NCI-H2227 (cell line): ENCODE measurements around the gene ZNF598.

ENCODE experiments used
- DNase-seq: peaks from one replicate; lab custom pipeline; 2025; ENCODE audit not compliant: unreplicated experiment; lab: John Stamatoyannopoulos, UW

The ZNF598 gene

DNA sequence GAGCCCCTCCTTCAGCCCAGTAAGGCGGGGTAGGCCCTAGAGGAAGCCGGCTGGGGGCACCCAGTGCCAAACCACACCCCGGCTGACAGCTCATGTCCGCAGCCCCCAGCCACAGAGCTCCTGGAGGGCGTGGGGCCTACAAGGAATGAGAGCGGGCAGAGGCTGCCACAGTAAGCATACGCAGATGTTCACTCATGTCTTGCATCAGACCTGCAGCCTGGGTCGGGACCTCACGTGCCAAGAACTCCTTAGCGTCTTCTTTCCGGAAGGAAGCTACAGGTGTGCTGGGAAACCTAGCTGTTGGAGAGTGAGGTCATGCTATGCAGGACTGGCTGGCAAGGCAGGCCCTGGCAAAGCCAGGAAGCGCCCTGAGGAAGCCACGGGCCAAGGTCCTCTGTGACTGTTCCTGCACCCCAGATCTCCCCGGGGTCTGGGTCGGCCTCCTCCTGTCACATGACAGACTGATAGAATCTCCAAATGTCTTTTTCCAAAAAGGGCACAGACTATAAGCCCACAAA, 1.6 kb downstream of the ZNF598 start:
- no peak for DNase-seq

DNA sequence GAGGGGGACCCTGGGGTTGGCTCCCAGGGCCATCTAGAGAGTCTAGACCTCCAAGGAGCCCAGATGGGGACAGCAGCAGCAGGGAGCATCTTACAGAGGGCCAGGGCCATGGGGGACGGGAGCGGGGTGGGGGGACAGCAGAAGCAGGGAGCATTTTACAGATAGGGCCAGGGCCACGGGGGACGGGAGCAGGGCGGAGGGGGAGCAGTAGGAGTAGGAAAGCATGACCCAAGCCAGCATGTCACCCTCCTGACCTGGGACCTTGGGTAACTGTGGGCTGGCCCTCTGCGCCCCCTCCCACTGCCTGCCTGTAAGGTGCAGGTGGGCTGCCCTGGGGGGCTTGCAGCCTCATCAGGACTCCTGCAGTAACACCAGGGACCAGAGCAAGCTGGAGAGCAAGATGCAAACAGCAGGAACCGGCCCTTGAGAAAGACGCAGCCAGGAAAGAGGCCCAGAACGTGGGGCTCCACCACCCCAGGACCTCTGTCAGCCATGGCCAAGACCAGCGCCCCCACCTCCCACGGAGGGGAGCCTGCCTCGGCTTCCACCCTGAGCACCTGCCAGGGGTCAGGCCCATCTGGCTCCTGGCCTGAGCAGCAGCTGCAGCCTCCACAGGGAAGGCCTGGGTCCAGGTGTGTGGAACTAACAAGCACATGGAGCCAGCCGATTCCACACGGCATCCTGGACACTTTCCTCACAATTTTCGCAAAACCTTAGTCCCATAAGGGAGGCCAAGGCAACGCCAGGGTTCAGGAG, 2.4 kb downstream of the ZNF598 start:
- DNase-seq = no peak

DNA sequence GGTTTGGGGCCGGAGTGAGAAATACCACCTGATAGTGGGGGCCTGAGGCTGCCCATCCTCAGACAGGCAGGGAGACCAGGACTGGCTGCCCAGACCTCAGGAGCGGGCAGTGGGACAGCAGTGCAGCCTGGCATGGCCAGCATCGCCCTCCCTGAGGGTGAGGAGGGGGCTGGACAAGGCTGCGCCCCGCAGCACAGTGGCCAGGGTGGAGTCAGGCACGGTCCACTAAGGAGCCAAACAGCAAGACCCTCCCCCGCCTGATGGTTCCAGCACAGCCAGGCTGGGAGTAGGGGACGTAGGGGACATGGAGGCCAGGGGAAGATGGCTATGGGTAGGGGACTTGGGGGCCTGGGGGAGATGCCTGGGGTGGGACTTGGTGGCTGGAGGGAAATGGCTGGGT, 3.3 kb downstream of the ZNF598 start:
- no peak for DNase-seq

DNA sequence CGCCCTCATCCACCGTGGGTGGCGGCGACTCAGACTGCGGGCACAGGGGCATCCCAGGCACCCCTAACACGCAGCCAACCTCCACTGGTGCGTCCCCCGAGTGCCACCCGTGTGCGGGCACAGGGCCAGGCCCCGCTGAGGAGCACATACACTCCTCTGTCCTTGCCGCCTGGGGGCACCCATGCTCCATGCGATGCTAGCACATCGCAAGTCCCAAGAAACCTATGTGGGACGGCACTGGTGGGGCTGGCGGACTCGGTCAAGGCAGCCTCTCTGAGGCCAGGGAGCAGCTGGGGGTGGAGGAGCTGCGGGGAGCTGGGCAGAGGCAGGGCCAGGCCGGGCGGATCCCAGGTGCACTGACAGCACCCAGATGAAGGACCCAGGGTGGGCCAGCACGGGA, 4.0 kb downstream of the ZNF598 start:
- no peak for DNase-seq

DNA sequence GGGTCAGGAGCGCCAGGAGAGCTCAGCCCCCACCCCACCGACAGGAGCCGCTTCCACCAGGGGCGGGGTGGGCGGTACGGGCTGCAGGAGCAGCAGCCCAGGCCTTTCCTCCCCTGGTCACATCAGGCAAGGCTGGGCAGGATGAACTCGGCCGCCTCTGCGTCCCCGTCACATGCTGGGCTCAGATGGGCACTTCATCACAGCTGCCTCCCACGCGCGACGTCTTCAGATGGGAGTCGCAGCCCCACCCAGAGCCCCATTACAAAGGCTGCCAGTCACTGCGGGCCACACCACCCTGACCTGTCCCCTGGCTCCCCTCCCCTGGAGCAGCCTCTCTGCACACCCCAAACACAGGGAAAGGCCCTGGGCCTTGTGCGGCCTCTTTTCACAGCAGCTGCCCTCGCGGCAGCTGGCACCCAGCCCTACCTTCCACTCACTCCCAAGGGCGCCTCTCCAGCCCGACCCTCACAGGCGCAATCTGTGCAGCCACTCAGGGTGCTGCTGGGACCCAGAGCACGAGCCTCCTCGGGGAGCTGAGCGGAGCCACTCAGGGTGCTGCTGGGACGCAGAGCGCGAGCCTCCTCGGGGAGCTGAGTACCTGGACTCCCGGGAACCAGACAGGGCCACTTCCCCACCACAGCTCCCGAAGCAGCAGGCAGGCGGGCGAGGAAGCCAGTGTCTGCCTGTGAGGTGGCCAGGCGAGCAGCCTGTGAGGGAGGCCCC, 4.7 kb downstream of the ZNF598 start:
- DNase-seq = peak; percentile 44

DNA sequence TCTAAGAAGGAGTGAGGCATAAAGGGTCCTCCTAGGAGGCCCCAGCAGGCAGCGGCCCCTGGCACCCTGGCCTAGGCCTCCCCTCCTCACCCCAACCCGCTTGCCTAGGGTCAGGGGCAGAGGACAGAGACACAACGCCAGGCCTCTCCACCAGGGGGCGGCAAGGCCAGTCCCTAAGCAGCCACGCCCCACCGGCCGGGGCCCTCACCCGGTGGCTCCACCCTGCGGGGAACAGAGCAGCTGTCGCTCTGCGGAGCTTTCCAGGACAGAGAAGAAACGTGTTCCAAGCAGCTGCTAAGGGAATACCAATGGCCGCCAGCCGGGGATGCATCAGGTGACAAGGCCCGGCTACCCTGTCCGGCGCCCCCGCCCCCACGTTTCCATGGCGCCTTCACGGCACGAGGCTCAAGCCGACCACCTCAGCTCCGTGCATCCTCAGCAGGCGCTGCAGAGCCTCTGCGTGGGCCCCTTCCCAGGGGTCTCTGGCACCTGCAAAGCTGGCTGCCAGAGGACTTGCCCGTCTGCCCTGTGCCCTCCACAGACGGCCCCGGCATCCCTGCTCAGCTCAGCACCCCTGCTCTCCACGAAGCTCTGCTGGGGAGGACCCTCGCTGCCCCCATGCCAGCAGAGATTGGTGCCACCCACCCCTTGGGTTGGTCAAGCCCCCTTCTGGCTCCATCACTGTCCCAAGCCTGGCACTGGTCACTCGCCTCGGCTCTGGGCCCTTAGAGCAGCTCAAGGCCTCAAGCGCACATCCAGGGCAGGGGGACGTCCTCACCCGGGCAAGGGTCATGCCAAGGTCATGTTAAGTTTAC, 5.6 kb downstream of the ZNF598 start:
- peak; percentile 95 for DNase-seq

DNA sequence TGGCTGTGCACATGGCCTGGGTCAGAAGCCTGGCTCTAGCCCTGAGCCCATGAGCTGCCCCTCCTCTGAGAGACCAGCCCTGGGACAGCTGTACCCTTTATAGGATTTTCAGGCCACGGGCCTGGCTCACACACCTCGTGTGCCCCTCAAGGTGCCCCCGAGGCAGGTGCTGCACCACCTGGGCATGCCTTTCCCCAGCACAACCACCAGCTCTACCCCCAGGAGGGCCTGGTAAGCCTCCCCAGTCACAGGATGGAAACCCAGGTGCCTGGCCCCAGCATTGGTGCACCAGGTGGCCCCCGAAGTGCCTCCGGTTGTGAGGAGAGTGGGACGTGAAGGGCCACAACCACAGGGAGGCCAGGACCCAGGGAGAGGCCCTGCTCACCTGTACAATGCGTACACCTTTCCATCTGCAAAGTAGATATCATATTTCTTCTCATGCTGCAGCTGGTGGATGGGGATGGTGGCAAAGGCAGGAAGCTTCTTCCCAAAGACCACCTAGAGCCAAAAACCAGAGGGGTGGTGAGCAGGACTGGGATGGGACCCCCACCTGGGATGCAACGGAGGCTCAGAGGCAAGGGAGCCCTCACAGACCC, 6.3 kb downstream of the ZNF598 start:
- no peak for DNase-seq

DNA sequence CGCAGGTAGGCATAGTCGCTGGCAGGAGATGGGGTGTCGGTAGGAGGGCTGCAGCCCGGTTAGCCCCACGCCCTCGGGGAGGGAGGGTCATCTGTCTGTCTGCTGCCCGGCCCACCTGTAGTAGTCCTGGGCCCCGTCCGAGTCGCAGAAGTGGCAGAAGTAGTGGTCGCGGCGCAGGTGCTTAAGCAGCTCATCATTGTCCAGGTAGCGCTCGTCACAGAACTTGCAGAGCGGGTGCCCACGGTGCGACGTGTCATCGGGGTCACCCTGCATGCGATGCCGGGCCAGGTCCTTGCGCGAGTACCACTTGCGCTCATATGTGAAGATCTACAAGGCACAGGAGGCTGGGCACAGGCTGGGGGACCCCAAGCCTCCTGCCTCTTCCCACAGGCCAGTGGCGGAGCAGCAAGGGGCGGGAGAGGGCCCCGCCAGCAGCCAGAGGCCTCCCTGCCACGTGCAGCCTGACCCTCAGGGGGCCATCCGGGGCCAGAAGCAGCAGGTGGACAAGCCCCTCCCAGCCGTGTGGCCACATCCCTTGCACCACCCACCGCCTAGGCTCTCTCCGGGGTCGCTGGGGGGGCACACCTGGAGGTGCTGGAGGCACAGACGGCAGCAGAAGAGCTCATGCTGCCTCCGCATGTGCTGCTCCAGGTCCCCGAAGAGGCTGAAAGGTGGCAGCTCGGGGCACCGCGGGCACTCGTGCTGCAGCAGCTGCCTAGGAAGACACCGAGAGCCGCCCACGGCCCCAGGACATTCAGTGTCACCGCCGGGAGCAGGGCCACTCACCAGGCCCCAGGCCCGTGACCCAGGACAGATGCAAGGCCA, 7.0 kb downstream of the ZNF598 start:
- no peak for DNase-seq

DNA sequence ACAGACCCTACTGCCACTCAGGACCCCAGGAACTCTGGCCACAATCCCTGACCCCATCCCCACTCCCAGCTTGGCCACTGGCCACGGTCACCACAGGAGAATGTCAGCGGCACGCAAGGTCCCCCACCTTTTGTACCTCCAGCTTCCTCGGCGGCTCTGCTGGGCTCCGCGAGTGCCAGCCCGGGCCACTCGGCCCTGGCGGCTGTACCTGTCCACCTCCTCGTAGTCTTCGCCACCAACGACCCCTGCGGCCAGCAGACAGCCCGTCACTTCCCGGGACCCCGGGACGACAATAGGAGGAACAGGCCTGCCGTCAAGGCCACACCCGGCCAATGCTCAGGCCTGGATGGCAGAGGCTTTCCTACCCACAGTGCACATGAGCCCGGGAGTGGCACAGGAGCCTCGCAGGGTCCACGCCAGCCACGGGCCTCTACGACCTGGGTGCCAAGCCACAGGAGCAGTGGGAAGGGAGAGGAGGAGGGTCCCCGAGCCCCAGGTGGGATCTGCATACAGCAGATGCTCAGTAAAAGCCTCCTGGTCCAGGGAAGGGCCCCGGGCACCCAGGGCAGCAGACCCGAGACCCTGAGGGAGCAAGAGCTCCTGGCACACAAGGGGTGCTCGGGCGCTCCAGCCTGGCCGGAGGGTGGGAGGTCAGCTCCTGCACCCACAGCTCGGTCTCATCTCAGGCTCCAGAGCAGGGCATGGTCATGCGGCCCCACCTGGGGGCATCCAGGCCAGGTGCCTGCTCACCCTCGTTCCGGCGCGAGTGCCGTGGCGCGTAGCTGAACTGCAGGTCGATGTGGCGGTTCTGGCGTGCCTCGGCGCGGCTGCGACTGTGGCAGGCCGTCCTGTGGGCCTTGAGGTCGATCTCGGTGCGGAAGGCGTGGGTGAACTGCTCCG, 7.9 kb downstream of the ZNF598 start:
- DNase-seq = no peak

DNA sequence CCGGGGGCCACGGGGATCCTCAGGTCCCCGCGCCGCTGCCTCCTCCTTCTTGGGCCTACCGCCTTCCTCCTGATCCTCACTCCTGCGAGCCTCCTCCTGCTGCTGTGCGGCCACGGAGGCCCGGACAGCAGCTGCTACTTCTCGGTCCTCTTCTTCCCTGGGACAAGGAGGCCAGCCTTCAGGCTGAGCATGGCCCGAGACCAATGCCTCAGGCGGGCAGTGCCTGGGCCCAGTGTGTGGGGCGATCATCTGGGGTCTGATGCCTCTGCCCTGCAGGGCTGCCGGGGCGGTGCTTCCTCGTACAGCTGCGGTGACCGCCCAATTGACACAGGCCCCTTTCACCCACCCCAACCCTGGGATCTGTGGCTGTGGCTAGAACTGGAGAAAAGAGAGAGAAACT, 8.6 kb downstream of the ZNF598 start:
- DNase-seq = no peak

DNA sequence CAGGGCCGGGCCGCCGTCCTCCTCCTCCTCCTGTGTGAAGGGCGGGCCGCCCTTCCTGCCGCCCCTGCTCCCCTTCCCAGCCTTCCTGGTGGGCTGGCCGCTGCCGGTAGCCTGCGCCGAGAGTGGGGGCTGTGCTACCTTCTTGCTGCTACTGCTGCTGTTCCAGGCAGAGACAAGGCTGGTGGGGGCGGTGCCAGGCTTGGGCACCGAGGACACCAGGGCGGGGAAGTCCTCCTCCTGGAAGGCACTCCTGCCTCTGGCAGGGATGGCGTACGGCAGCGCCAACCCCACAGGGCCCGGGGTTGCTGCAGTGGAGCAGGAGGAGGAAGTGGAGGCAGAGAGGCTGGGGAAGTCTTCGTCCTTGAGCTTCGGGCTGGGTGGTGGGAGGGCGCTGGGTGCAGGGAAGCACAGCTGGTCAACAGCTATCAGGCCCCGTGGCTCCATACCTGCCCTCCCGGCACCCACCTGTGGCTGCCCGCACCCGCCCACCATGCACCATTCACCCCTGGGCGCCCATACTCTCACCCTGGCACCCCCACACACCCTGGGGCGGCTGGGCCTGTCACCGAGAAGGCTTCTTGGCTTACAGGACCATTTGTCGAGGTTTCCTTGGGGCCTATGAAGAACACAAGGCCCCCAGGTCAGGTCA, 9.6 kb downstream of the ZNF598 start:
- no peak for DNase-seq

DNA sequence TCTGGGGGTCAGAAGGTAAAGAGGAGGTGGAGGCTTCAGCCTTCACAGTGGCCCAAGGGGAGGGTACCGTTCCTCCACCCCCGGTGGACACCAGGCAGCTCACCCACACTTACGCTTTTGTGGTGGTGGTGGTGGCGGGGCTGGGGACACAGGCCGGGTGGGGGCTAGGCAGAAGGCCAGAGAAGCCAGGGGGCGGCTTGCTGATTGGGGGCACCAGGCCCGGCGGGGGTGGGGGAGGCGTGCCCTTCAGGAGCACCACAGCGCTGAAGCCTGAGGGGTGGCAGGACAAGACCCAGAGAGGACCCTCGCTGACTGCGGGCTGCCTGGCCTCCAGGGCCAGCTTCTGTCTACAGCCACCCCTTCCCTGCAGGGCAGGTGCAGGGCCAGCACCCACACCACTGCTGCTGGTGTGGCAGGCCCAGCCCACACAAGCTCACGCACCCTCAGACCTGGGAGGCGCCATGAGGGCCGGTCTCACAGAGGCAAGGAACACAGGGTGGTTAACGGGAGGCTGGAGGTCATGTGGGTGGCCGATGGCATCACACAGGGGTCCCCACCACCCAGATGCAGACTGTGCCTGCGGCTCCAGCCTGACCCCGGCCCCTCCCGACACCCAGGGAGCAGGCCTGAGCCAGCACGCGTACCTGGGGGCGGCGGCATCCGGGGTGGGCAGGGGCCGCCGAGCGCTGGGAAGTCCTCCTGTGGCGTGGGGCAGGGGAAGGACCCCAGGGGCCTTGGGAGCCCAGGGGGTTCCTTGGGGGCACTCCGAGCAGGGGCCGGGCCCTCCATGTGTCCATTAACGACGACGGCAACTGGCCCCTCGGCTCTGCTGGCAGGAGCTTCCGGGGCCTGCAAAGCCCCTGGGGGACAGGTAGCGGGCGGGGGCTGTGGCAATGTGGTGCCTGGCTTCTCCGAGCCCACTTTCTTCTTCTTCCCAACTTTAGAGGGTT, 10.5 kb downstream of the ZNF598 start:
- DNase-seq = no peak

DNA sequence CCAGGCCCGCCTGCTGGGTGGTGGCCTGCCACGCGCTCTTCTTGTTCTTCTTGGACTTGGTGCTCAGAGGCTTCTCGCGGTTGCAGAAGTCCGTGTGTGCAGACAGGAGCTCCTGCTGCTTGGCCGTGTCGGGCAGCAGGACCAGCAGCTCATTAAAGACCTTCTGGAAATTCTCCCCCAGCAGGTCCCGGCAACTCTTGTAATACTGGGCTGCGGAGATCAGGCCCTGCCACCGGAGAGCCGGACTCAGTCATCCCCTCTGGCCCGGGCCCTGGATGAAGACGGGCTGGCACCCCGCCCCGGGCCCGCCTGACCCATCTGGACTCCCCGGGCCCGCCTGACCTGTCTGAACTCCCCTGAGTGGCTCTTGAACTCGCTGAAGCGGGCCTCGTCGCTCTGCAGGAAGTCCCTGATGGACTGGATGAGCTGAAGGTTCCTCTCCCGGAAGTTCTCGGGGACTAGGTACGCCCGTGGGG, 11.2 kb downstream of the ZNF598 start:
- DNase-seq = no peak

DNA sequence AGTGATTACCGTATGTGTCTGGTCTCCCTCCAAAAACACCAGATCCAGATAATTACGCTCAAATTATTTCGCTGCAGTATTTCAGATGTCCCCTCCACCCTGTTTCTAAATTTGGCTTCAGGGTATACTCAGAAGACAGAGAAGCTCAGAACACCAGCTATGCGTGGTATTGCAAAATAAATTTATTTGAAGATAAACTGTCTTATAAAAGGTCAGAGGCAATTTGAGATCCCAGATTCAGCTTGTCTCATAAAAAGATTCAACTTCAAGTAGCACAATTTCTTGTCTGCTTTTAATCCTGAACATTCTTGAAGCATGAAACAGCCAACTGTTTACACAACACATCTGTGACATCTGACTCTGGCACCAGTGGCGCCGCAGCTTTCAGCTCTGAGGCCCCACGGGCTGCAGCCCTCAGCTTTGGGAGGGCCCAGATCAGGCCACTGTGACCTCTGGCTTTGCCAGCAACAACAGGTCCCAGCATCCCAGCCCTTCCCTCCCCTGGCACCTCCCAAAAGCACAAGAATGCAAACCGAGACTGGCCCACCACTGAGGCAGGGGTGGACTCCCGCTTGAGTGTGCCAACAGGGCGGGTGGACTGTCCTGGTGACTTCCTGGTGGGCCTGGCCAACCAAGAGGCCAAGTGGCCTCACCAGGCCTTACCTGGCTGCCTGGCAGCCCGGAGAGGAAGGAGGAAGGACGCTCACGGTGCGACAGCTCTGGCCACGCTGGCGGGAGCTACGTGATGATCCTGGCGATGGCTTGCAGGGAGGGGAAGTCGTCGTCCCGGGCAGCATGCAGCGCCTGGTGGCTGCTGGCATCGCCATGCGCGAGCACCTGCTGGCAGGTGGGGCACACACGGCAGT, 11.9 kb downstream of the ZNF598 start:
- DNase-seq = no peak

DNA sequence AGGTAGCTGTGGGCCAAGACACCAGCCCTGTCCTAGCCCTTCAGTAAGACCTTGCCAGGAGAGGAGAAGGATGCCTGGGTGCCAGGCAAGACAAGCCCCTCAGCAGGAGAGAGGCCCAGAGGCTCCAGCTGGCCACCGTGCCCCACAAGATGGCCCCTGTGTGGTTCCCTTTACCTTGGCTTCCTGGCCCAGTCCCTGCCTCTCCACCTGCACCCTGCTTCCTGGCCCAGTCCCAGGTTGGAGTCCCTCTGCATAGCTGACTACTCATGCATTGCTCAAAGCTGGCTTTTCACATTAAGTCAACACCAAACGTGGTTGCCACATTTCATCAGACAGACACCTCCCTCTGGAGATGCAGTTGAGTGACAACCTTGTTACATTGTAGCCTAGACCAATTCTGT, 15.9 kb downstream of the ZNF598 start:
- DNase-seq = no peak

DNA sequence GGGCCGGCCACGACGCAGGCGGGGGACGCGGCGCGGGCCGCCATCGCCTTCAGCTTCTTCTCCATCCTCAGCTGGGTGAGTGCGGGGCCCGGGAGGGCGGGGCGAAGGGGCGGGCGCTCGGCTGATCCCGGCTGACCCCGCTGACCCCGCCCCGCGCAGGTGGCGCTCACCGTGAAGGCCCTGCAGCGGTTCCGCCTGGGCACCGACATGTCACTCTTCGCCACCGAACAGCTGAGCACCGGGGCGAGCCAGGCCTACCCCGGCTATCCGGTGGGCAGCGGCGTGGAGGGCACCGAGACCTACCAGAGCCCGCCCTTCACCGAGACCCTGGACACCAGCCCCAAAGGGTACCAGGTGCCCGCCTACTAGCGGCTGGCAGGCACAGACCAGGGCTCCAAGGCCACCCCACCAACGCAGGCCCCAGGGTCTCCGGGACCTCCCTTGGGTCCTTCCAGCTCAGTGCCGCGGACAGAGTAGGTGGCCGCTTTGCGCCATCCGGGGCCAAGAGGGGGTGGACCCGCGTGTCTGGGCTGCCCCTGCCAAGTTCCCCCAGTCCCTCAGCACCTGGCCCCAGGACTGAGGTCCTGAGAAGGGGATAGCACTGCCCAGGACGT, 16.8 kb downstream of the ZNF598 start:
- DNase-seq = no peak
